H1 (cell line): Measurements from ENCODE around the gene NAA50. TPM values are rescaled to one million over a fixed set of nuclear protein-coding genes. Genes with fewer than 3 reads are reported as not detected.

Experiments used
- CTCF ChIA-PET: fragments of 300-600 bp; sonication (Branson Sonifier 250); formaldehyde crosslinking; loops from one replicate; lab custom pipeline; 2021; ENCODE audit not compliant: partially characterized antibody; lab: Charles Lee
- POLR2A ChIA-PET: fragments of 300-600 bp; sonication (Branson Sonifier 250); formaldehyde crosslinking; loops from one replicate; lab custom pipeline; 2021; ENCODE audit warnings: inconsistent platforms; ENCODE audit not compliant: partially characterized antibody; lab: Charles Lee
- DNase-seq, 2 experiments: peaks; one replicate each; pipeline versions ENCODE4 v3.0.0 to v3.0.0-alpha.2; 2010 to 2022; ENCODE audit warnings: low spot score in 2 of 2, low read depth in 1 of 2, mixed read lengths in 1 of 2
- FAIRE-seq: peaks from 2 replicates; lab custom pipeline; 2011; peaks lifted over from hg19 to GRCh38; lab: Jason Lieb, UNC
- H2AFZ ChIP-seq: 2 replicates; pipeline ENCODE4 v1.8.1; 2012; ENCODE audit warnings: low read length, inconsistent platforms
- H2AK5ac ChIP-seq: 2 replicates; pipeline ENCODE4 v1.6.1; 2013; ENCODE audit warnings: low read depth, low read length
- H2BK120ac ChIP-seq: replicated peaks from 2 replicates; pipeline ENCODE3; 2013; ENCODE audit warnings: low read depth, low read length, inconsistent platforms
- H2BK12ac ChIP-seq: 2 replicates; pipeline ENCODE4 v1.6.1; 2013; ENCODE audit warnings: low read depth, low read length
- H2BK15ac ChIP-seq: 2 replicates; pipeline ENCODE4 v1.6.1; 2013; ENCODE audit warnings: low read length
- H2BK20ac ChIP-seq: 2 replicates; pipeline ENCODE4 v1.6.1; 2013; ENCODE audit warnings: low read length
- H2BK5ac ChIP-seq: 2 replicates; pipeline ENCODE4 v1.6.1; 2013; ENCODE audit warnings: low read depth, low read length
- H3K14ac ChIP-seq: 2 replicates; pipeline ENCODE4 v1.6.1; 2013; ENCODE audit warnings: inconsistent platforms; ENCODE audit not compliant: insufficient read length
- H3K18ac ChIP-seq: 2 replicates; pipeline ENCODE4 v1.6.1; 2013; ENCODE audit warnings: low read length; ENCODE audit errors: extremely low read depth
- H3K23ac ChIP-seq: 2 replicates; pipeline ENCODE4 v1.6.1; 2013; ENCODE audit warnings: inconsistent platforms; ENCODE audit not compliant: insufficient read length
- H3K23me2 ChIP-seq: 2 replicates; pipeline ENCODE4 v1.6.1; 2013; ENCODE audit warnings: low read depth, low read length
- H3K27ac ChIP-seq: 2 replicates; pipeline ENCODE4 v1.6.1; 2011; ENCODE audit warnings: low read depth, low read length, inconsistent platforms
- H3K27me3 ChIP-seq, 4 experiments: replicated peaks in 1 of 4; 1 replicate in 1 of 4; 2 replicates in 3 of 4; pipeline versions ENCODE4 v1.6.1 to v1.8.1; 2011 to 2013; ENCODE audit warnings: low read length in 3 of 4, mild to moderate bottlenecking in 3 of 4, inconsistent platforms in 2 of 4, mixed read lengths in 2 of 4, moderate library complexity in 1 of 4; ENCODE audit not compliant: control insufficient read depth in 3 of 4, insufficient read depth in 3 of 4; ENCODE audit errors: extremely low read depth in 1 of 4
- H3K36me3 ChIP-seq, 4 experiments: 2 replicates each; pipeline versions ENCODE4 v1.6.1 to v1.8.1; 2011 to 2013; ENCODE audit warnings: mild to moderate bottlenecking in 4 of 4, low read length in 3 of 4, moderate library complexity in 2 of 4, control low read depth in 1 of 4, inconsistent platforms in 1 of 4; ENCODE audit not compliant: insufficient read depth in 4 of 4, control insufficient read depth in 2 of 4
- H3K4ac ChIP-seq: replicated peaks from 2 replicates; pipeline ENCODE3; 2013; ENCODE audit warnings: low read length, low read depth, mixed read lengths, inconsistent platforms; ENCODE audit not compliant: insufficient read length
- H3K4me1 ChIP-seq, 4 experiments: replicated peaks in 1 of 4; 1 replicate in 1 of 4; 2 replicates in 3 of 4; pipeline versions ENCODE4 v1.6.1 to v1.8.1; 2011 to 2013; ENCODE audit warnings: low read length in 3 of 4, inconsistent platforms in 2 of 4, mixed read lengths in 1 of 4; ENCODE audit not compliant: insufficient read depth in 4 of 4, control insufficient read depth in 3 of 4
- H3K4me2 ChIP-seq, 2 experiments: 2 replicates each; pipeline versions ENCODE4 v1.6.1 to v1.8.1; 2011 to 2013; ENCODE audit warnings: low read depth in 2 of 2, low read length in 2 of 2, control low read depth in 1 of 2, inconsistent platforms in 1 of 2, mild to moderate bottlenecking in 1 of 2; ENCODE audit not compliant: insufficient read depth in 1 of 2
- H3K4me3 ChIP-seq, 4 experiments: fragments of 200-600, 300-600 bp in 1 of 4; sonication (generic), shearing (Covaris generic), sonication (Bioruptor Twin) in 1 of 4; 2 replicates each; pipeline versions ENCODE4 v1.5.1 to v1.8.1; 2011 to 2016; ENCODE audit warnings: low read length in 4 of 4, low read depth in 3 of 4, control low read depth in 2 of 4, inconsistent platforms in 2 of 4, mild to moderate bottlenecking in 2 of 4, mixed read lengths in 1 of 4, moderate library complexity in 1 of 4; ENCODE audit not compliant: insufficient read depth in 2 of 4; ENCODE audit errors: extremely low read depth in 1 of 4
- H3K56ac ChIP-seq: replicated peaks from 2 replicates; pipeline ENCODE3; 2013; ENCODE audit warnings: low read depth, mild to moderate bottlenecking, mixed read lengths, low read length, inconsistent platforms; ENCODE audit not compliant: insufficient read length
- H3K79me1 ChIP-seq: 2 replicates; pipeline ENCODE4 v1.6.1; 2013; ENCODE audit warnings: low read depth, low read length, control low read depth
- H3K79me2 ChIP-seq, 2 experiments: 2 replicates each; pipeline versions ENCODE4 v1.6.1 to v1.8.1; 2012 to 2013; ENCODE audit warnings: low read length in 2 of 2, mild to moderate bottlenecking in 2 of 2, inconsistent platforms in 1 of 2; ENCODE audit not compliant: insufficient read depth in 2 of 2, control insufficient read depth in 1 of 2
- H3K9ac ChIP-seq, 4 experiments: replicated peaks in 1 of 4; 1 replicate in 1 of 4; 2 replicates in 3 of 4; pipeline versions ENCODE4 v1.6.1 to v1.8.1; 2011 to 2013; ENCODE audit warnings: low read depth in 3 of 4, low read length in 3 of 4, control low read depth in 2 of 4, mild to moderate bottlenecking in 2 of 4, moderate library complexity in 2 of 4, inconsistent platforms in 1 of 4; ENCODE audit errors: extremely low read depth in 1 of 4
- H3K9me3 ChIP-seq, 2 experiments: 2 replicates each; pipeline versions ENCODE4 v1.6.1 to v1.8.1; 2012 to 2013; ENCODE audit warnings: mild to moderate bottlenecking in 2 of 2, moderate library complexity in 2 of 2, control low read depth in 1 of 2, inconsistent platforms in 1 of 2, low read depth in 1 of 2, low read length in 1 of 2, mixed read lengths in 1 of 2; ENCODE audit not compliant: insufficient read depth in 2 of 2
- H4K20me1 ChIP-seq, 2 experiments: replicated peaks in 1 of 2; 2 replicates each; pipeline versions ENCODE3 to v1.8.1; 2011 to 2013; ENCODE audit warnings: inconsistent platforms in 2 of 2, low read length in 2 of 2, mild to moderate bottlenecking in 1 of 2; ENCODE audit not compliant: insufficient read depth in 2 of 2, control insufficient read depth in 1 of 2
- H4K5ac ChIP-seq: 2 replicates; pipeline ENCODE4 v1.6.1; 2013; ENCODE audit warnings: low read length, low read depth, mixed read lengths, inconsistent platforms; ENCODE audit not compliant: insufficient read length
- H4K8ac ChIP-seq: 2 replicates; pipeline ENCODE4 v1.8.0; 2013; ENCODE audit warnings: mild to moderate bottlenecking, moderate library complexity, low read length, inconsistent platforms; ENCODE audit not compliant: insufficient read depth; ENCODE audit errors: extremely low read depth
- H4K91ac ChIP-seq: replicated peaks from 2 replicates; pipeline ENCODE3; 2013; ENCODE audit warnings: low read length, mixed read lengths, inconsistent platforms; ENCODE audit not compliant: insufficient read length
- POLR2A ChIP-seq, 2 experiments: IDR thresholded peaks; 1 replicate in 1 of 2; 2 replicates in 1 of 2; pipeline ENCODE4 v1.6.1; 2011; ENCODE audit warnings: low read depth in 2 of 2, low read length in 2 of 2, mild to moderate bottlenecking in 2 of 2; ENCODE audit errors: control extremely low read depth in 1 of 2
- POU5F1 ChIP-seq: IDR thresholded peaks from 2 replicates; pipeline ENCODE4 v1.6.1; 2011; ENCODE audit warnings: low read depth, mild to moderate bottlenecking, low read length, moderate library complexity
- WGBS, 2 experiments: shearing (Covaris generic) in 1 of 2; methylation state at CpG; one replicate each; pipeline versions ENCODE4 v1.1.6 to v1.1.7; 2013 to 2015; ENCODE audit warnings: low lambda C conversion rate in 2 of 2, mixed read lengths in 2 of 2, inconsistent platforms in 1 of 2, low coverage in 1 of 2, missing lambda C conversion rate in 1 of 2; ENCODE audit not compliant: insufficient replicate concordance in 2 of 2, insufficient coverage in 1 of 2, insufficient read length in 1 of 2; ENCODE audit errors: extremely low coverage in 1 of 2, missing lambda C conversion rate in 1 of 2; 5-methylcytosine and 5-hydroxymethylcytosine counted together
- polyA plus RNA-seq, 7 experiments: library from polyadenylated mRNA; depleted of rRNA in 3 of 7; stranded (reverse) in 5 of 7; unstranded in 2 of 7; fragments of >200 nt in 5 of 7; fragments of 200-250 nt in 2 of 7; gene quantifications; 1 replicate in 5 of 7; 2 replicates in 1 of 7; 4 replicates in 1 of 7; pipeline versions ENCODE4 v1.2.1 to v1.2.3, GENCODE V29; 2011 to 2013; ENCODE audit warnings: missing spikeins in 2 of 7, mixed read lengths in 2 of 7
- total RNA-seq: library from RNA; stranded (reverse); fragmentation: NEBNext Ultra II Directional; extraction: Animal tissue kit (Norgen Biotek cat#: 25700); gene quantifications from 2 replicates; pipeline ENCODE4 v1.2.1, GENCODE V29; 2021

The NAA50 gene
- total and polyA plus RNA-seq, 2 of the 8 experiments (the other 6 are each of a cell fraction or from before 2014, with no cell fraction given), result 46.6 to 231 TPM

DNA sequence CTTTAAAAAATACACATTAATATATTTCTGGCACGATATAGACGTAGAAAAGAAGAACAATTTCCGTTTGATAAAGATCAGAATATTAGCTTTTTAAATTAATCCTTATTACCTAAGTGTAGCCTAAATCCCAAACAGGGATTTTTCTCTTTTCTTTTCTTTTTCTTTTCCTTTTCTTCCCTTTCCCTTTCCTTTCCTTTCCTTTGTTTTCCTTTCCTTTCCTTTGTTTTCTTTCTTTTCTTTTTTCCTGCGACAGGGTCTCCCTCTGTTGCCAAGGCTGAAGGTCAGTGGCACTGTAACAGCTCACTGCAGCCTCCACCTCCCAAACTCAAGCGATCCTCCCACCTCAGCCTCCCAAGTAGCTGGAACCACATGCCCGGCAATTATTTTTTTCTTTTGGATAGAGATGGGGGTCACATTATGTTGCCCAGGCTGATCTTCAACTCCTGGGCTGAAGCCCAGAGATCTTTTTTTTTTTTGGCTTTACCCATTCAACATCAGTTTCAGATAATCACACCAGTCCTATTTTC, 47.8 kb downstream of the NAA50 start:
- no peak overlapping the region for H2BK12ac ChIP-seq
- H2BK5ac ChIP-seq, result no peak overlapping the region
- no peak overlapping the region for H2AFZ ChIP-seq
- H2AK5ac ChIP-seq, result no peak overlapping the region
- no peak overlapping the region for H4K8ac ChIP-seq
- no peak overlapping the region for H4K91ac ChIP-seq
- FAIRE-seq, result no peak
- H3K27ac ChIP-seq, result no peak overlapping the region
- H3K9ac ChIP-seq, result no peak overlapping the region
- no peak overlapping the region for H3K23ac ChIP-seq
- no peak for DNase-seq
- H3K9me3 ChIP-seq, result no peaks in the 10 kb centered on the region
- peak overlapping the region in 1 of 2 experiments; percentile 94; a peak in 2 of 4 replicates for H3K4me2 ChIP-seq
- peaks cover 0 to 28% of the 10 kb centered on the region in 2 experiments; a peak in 2 of 4 replicates for H3K79me2 ChIP-seq
- no peaks in the 10 kb centered on the region for H3K27me3 ChIP-seq
- H2BK15ac ChIP-seq, result no peak overlapping the region
- no peak overlapping the region for H3K18ac ChIP-seq
- H3K14ac ChIP-seq, result no peak overlapping the region
- peak overlapping the region in 1 of 4 experiments; percentile 94; a peak in 2 of 8 replicates for H3K4me3 ChIP-seq
- H2BK120ac ChIP-seq, result no peak overlapping the region
- TF ChIP-seq POLR2A (IDR thresholded peaks at IDR 0.05; ENCODE audit: control extremely low read depth in 1 of 2, low read depth in 2 of 2, low read length in 2 of 2) (no peak), POU5F1 (no peak)
- POLR2A ChIA-PET, result interaction anchor here (0.9 to 1.9 kb wide), 3 partner anchors 12 to 47 kb away, joined by 5 to 6 read pairs (median 5); partner anchors contain the start of gene NAA50
- no peak overlapping the region for H3K56ac ChIP-seq
- H3K79me1 ChIP-seq, result no peaks in the 10 kb centered on the region; the same call in 1 of the 2 replicates
- H3K23me2 ChIP-seq, result peaks cover 12% of the 10 kb centered on the region
- no peak overlapping the region for H3K4ac ChIP-seq
- H4K5ac ChIP-seq, result no peak overlapping the region
- H3K36me3 ChIP-seq, result no peaks in the 10 kb centered on the region
- H4K20me1 ChIP-seq, result no peaks in the 10 kb centered on the region
- 87% methylated on average over 6 of the region's 6 CpGs; no CpG with 5 or more reads in 1 of the 2 experiments for WGBS, 2 experiments
- CTCF ChIA-PET, result interaction anchor here (0.6 to 1.4 kb wide), 6 partner anchors 11 to 184 kb away, joined by 3 to 5 read pairs (median 4); no protein-coding TSS in a partner anchor
- no peak overlapping the region for H2BK20ac ChIP-seq
- H3K4me1 ChIP-seq, result peaks cover 0 to 11% (median 0%) of the 10 kb centered on the region in 4 experiments; a peak in 4 of 7 replicates
